ENCODE results near the gene SH2D3A.
"Not testable (repeated sequence)": the region's sequence is repeated elsewhere in the genome, so short reads cannot be mapped to it uniquely, and the experiment has no call there.

Gene SH2D3A

DNA sequence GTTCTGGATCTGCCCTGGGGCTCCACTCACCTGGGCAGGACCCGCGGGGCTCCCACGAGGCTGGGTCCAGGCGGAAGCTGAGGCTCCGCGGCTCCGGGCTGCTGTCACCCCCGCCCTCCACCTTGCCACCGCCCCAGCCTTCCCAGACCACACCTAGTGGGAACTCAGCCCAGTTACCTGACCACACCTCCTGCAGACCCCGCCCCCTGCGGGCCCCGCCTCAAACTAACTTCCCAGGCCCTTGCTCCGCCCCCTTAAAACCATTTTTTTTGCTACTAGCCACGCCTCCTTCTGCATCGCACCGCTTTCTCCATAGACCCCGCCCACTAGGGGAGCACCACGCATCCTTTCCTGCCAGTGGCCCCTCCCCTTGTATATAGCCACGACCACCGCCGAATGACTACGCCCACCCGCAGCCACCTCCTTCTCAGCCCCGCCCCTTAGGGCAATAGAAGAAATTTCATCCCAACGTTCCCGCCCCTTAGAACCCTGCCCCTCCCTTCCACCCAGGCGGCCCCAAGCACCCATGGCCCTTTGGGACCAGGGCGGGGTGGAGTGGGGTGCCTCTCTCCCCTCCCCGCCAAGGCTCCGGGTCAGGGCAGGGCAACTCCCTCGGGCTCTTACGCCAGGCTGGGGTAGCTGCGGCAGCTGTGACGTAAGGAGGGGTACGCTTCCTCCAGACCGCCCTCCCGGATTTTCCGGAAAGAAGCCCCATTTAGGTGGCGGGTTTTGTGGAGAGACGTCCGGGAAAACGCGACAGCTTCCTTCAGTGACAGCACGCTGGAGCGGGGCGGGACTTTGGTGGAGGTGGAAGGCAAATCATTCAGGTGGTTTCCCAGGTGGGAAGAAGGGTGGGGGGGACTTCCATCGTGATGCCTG is at the start of gene SH2D3A:
Gene SH2D3A (minus strand): TSS at position 79 of the 879 bp plus-strand sequence. CDS start 3,687 bp downstream, outside the sequence.
- DNase-seq: peak; percentile 37

DNA sequence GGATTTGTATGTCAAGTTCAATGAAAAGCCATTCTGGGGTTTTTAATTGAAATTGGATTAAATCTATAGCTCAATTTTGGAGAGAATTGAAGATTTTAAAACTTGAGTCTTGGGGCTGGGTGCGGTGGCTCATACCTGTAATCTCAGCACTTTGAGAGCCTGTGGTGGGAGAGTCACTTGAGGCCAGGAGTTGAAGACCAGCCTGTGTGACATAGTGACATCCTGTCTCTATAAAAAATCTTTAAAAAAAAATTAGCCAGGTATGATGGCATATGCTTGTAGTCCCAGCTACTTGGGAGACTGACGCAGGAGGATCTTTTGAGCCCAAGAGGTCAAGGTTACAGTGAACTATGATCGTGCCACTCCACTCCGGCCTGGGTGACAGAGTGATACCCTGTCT is 46.4 kb upstream of the SH2D3A start:
- DNase-seq: no peak

DNA sequence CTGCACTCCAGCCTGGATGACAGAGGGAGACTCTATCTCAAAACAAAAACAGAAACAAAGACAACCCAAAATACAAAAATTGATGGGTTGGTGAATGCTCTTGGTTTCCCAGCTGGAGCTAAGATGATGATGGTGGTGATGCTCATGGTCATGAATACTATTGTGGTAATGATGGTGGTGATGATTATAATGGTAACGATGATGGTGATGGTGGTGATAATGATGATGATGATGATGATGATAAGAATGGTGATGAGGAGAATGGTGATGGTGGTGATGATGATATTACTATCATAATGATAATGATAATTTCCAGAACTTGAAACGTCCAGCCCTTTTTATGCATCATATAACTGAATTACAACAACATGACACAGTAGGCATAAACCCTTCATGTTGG is 45.4 kb upstream of the SH2D3A start:
- no peak for DNase-seq

DNA sequence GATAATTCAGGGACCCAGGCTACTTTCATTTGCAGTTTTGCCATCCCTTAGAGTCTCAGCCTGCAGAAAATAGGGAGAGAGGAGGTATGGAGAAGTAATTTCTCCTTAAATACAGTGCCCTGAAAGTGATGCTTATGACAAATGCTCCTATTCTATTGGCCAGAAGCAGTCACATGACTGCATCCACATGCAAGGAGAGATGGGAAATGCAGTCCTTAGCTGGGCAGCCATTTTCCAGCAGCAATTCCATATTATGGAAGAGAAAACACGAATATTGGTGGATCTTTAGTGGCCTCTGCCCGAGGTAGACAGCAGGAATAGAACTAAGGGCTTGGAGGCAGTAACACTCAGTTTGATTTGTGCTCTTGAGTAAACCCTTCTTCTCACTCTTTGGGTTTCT is 44.7 kb upstream of the SH2D3A start:
- no peak for DNase-seq

DNA sequence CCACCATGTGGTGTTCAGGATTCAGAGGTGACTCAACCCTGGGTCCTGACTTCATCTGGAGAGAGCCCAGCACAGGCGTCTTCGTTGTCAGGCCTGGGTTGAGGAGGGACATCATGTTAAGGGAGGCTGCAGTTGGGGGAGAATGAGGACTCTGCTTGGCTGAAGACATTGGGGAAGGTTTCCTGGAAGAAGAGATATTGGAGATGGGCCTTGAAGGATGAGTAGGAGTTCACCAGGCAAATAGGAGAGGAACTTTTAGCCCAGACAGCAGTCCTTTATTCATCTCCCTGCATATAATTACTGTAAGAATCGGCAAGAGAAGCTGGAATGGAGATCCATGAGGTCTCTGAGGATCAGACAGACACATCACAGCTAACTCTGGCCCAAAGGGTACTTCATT is 44.1 kb upstream of the SH2D3A start:
- DNase-seq: no peak

DNA sequence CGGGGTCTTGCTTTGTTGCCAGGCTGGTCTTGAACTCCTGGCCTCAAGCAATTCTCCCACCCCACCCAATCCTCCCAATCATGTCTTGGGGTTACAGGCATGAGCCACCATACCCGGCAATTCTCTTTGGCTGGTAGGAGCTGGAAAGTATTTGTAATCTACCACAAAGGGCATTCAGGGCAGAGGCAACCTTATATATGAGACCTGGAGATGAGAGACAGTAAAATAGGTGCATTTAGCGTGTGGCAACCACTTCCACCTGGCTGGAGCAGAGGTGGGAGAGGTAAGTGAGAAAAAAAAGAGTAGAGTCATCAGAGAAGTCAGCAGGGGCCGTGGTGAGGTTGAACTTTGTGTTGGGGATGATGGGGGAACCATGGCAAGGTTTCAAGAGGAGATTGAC is 42.0 kb upstream of the SH2D3A start:
- DNase-seq: no peak

DNA sequence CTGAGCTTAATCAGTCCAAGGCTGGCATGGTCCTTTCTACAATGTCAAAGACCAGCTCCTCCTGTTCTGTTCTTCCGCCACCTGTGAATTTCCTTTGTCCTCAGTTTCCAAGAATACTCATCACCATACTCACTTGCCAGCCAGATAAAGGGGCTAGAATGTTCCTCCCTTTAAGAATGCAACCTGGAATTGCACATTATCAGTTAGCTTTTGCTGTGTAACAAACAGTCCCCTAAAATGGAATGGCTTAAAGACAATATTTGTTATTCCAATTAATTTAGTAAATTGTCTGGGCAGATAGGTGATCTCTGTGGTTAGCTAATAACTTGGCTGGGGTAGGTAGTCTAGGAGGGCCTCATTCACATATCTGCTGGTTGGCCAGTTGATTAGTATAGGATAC is 41.3 kb upstream of the SH2D3A start:
- no peak for DNase-seq

DNA sequence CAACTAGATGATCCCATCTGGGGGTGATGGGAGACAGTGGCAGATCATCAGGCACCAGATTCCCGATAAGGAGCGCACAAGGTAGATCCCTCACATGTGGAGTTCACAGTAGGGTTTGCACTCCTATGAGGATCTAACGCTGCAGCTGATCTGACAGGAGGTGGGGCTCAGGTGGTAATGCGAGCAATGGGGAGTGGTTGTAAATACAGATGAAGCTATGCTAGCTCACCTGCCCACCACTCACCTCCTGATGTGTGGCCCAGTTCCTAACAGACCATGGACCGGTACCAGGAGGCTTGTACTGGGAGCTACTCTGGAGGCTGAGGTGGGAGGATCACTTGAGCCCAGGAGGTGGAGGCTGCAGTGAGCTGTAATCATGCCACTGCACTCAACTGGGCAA is 40.1 kb upstream of the SH2D3A start:
- DNase-seq: no peak

DNA sequence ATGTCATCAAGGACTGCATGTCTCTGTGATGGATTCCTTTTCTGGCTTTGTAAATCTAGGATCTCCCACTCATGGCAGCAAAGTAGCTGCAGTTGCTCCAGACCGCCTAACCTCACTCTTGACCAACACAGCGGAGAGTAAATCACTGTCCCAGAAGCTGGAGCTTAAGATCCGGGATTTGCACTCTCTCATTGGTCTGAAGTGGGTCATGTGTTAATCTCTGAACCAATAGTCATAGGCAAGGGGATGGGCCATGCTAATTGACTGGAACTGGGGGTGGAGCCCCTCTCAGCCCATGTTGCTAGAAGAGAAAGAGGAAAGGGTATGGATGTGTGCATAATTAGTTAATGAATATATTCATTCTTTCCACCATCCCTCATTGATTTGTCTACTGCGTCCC is 39.3 kb upstream of the SH2D3A start:
- no peak for DNase-seq

DNA sequence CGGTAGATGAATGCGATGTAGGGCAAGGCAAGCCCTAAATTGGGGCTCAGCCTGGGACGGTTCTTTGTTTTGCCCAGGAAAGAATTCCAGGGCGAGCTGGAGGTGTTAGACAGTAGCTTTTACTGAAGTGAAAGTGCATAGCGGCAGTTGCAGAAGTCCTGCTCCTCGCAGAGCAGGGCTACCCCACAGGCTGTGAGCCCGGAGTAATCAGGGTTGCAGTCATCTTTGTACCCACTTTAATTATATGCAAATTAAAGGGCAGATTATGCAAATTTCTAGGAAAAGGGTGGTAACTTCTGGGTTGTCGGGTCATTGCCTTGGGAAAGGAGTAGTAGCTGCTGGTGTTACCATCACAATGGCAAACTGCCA is 35.8 kb upstream of the SH2D3A start:
- no peak for DNase-seq

DNA sequence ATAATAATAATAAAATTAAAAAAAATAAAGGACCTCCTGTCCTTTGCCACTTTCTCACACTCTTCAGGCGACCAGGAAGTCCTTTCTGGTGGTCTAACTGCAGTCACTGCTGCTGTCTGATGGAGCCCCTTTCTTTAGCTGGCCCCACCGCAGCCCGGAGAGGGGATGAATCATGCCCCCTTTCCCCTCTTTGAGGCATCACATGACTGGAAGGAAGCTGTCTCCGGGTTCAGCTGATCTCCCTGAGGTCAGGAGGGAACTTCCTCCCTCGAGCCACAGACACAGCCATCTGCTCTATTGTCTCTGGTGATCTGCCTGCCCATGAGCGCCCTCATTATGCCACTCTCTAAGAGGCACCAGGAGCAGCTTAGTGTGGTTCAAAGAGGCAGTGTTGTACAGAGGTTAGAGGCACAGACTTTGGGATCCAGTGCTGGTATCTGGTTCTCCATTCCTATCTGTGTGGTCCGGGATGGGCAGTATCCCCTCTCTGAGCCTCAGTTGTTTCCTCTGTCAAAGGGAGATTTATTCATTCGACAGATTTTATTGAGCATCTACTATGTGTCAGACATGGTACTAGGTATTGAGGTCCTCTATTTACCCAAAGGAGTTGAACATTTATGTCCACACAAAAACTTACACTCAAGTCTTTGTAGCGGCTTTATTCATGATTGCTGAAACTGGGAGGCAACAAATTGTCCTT is 35.3 kb upstream of the SH2D3A start:
- no peak for DNase-seq

DNA sequence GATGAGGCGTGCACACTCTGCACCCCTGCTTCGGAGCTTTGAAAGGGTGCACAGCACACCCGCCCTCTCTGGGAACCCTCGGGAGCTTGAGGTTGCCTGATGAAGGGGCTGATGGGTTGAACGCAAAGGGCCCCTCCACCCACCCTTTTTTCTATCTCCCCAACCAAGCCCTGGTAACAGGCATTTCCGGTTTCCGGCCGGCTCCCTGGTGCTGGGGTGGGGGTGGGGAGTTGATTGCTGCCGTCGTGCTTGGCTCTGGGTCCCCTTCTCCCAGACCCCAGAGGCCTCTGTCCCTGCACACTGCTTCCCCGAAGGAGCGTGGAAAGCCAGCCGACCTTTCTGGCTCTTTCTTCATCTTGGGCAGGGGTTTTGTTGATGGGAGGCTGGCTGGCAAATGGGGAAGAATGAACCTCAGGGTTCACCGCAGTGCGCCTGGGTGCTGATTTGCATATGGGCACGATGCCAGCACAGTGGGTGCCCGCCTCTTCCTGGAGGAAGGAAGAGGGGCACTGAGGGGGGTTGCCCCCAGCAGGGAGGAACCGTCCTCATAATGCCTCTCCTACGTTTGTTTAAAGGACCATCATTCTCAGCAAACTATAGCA is 34.4 kb upstream of the SH2D3A start:
- no peak for DNase-seq

DNA sequence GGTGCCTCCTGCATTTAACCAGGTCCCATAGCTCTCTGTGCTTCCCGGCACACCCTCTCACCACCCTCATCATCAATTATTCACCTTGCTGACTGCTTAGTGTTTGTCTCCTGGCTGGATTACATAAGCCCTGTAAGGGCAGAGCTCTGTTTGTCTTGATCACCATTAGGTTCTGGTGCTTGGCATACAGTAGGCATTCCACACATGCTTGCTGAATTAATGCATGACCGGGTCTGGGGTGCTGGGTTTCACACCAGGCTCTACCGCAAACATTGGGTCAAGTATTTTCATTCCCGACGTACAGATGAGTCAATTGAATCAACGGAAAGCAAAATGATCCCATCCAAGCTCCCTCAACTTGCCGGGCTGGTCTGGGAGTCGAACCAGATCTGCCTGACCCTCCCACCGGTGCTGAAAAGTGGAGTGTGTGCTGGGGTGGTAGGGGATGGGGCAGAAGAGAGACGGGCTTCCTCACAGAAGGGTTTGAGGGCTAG is 33.8 kb upstream of the SH2D3A start:
- no peak for DNase-seq

DNA sequence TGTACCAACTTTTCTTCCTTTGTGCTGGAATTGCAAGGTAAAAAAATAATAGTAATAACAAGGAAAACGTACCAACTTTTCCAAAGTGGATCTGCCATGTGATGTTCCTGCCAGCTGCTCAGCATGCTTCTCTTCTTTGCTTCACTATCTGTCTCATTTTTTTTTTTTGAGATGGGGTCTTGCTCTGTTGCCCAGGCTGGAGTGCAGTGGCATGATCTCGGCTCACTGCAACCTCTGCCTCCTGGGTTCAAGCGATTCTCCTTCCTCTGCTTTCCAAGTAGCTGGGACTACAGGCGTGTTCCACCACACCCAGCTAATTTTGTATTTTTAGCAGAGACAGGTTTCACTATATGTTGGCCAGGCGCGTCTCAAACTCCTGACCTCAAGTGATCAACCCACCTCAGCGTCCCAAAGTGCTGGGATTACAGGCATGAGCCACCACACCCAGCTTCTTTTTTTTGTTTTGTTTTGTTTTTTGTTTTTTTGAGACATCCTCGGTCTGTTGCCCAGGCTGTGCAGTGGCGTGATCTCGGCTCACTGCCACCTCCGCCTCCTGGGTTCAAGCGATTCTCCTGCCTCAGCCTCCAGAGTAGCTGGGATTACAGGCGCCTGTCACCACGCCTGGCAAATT is 33.0 kb upstream of the SH2D3A start:
- not testable (repeated sequence) for DNase-seq

DNA sequence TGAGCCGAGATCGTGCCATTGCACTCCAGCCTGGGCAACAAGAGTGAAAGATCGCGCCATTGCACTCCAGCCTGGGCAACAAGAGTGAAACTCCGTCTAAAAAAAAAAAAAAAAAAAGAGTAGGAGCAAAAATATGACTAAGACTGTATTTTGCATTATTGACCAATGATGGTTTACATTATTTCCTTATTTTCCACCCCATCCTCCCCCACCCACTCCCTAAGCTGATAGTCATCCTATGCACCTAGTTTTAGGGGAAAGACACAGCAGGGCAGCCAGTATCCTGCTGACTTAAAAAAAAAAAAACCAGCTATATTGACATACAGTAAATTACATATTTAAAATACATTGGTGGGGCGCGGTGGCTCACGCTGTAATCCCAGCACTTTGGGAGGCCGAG is 30.4 kb upstream of the SH2D3A start:
- no peak for DNase-seq

DNA sequence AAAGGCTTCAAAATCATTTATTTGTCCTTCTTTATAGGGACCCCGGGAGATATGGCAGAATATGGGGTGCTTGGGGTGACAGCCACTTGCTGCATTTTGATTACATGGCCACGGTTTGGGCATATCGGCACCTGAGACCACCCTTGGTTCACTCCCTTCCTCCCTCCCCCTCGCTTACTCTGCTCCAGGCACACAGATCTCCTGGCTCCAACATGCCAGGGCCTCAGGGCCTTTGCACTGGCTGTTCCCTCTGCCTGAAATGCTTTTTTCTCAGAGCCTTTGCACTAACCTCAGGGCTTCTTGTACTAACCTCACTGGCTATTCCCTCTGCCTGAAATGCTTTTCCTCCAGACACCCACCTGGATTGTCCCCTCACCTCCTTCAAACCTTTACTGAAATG is 29.0 kb upstream of the SH2D3A start:
- DNase-seq: no peak

DNA sequence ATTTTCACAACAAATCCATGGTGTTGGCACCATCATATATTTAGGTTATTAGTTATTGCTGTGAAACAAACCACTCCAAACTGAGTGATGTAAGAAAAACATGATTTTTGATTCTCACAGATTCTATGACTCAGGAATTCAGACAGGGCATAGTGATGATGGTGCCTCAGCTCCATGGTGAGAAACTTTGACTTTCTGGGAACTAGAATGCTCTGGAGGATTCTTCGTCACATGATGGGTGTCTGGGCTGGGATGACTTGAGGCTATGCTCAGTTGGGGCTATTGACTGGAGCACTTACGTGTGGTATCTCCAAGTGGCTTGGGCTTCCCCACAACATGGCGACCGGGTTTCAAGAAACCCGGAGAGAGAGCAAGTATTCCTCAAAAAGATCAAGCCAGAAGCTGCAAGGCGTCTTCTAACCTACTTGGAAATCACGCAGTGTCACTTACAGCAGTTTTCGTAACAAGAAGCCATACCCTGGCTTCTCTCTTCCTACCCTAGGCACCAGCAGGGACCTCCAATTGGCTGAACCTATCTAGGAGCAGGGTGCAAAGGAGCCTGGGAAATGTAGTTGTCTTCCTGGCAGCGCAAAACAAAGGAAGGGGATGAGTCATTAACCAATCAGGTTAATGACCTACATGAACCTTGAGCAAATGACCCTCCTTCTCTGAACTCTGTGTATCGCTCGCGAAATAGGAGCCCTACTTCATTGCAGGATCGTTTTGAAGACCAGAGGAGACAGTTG is 27.6 kb upstream of the SH2D3A start:
- DNase-seq: no peak

DNA sequence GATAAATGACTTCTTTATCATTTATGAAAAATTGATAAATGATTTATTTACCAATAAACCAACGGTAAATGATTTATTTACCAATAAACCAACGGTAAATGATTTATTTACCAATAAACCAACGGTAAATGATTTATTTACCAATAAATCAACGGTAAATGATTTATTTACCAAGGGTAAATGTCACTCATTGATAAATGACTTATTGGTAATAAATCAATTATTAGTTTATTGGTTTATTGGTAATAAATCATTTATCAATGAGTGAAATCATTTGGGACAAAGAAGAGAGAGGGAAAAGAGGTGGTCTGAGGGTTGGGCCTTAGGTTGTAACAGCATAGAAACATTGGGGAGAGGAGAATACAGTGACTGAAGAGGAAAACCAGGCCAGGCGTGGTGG is 26.7 kb upstream of the SH2D3A start:
- DNase-seq: no peak

DNA sequence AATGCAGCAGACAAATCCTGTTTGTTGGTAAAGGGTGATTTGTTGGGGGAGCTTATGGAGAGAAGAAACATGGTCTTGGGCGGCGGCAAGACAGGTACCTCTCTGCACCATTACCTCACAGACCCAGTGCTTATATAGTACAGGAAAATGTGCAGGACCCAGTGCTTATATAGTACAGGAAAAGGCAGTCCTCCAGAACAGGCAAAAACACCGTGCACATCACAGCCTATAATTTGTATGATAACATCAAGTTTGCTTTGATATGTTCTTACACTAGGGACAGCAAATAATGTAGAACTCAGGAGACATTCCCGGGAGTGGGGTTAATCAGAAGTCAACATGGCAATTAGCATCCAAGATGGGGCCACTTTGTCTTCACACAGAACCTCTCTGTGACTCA is 26.2 kb upstream of the SH2D3A start:
- DNase-seq: no peak

DNA sequence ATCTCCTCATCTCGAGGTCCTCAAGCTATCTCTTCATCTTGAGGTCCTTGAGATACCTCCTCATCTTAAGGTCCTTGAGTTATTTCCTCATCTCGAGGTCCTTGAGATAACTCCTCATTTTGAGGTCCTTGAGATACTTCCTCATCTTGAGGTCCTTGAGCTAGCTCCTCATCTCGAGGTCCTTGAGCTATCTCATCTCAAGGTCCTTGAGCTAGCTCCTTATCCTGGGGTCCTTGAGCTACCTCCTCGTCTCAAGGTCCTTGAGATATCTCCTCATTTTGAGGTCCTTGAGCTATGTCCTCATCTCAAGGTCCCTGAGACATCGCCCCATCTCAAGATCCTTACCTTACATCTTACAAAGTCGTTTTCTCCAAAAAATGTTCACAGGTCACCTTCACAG is 24.0 kb upstream of the SH2D3A start:
- no peak for DNase-seq

DNA sequence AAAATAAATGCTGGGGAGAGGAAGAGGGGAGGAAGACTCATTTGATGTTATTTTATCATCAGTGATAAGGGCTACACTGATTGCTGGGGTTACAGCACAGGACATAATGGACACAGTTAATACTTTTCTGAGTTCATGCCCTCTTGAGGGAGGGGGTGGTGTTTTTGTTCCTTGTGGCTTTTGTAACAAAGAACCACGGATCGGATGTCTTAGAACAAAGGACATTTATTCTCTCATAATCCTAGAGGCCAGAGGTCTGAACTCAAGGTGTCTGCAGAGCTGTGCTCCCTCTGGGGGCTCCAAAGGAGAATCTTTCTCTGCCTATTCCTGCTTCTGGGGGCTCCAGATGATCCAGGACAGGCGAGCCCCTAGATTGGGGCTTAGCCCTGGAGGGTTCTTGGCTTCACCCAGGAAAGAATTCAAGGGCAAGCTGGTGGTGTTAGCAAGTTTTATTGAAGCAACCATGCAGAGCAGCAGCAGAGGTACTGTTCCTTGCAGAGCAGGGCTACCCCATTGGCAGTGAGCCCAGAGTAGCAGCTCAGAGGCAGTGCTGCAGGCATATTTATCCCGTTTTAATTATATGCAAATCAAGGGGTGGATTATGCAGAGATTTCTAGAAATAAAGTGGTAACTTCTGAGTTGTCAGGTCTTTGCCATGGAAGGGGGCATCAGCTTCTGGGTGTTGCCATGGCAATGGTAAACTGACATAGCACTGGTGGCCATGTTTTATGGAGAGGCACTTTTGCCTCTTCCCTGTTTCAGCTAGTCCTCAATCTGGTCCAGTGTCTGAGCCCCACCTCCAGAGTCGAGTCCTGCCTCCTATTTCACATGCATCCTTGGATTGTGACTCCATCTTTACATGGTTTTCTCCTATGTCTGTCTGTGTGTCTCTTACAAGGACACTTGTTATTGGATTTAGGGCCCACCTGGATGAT is 23.2 kb upstream of the SH2D3A start:
- DNase-seq: no peak

DNA sequence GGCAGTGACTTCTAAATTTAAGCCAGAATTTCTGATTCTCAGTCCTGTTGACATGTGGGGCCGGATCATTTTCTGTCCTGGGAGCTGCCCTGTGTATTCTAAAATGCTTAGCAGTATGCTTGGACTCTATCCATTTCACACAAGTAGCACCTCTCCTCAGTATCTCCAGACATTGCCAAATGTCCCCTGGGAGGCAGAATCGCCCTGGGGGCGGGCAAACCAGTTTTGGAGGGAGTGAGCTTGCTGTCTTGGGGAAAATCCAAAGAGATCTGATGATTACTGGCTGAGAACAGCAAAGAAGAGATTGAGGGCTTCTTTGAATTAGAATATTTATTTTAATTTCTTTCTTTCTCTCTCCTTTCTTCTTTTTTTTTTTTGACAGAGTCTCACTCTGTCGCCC is 21.7 kb upstream of the SH2D3A start:
- no peak for DNase-seq
